ENCODE data around the gene PPARD.
A peak's percentile ranks its signal among the peaks of the same experiment; 100 is the strongest.
"Not testable (repeated sequence)": the region's sequence is repeated elsewhere in the genome, so short reads cannot be mapped to it uniquely, and the experiment has no call there.

Gene PPARD

GRCh38 chr6:35388030-35388429, 45.7 kb downstream of the PPARD start:
- DNase-seq = no peak

- no peak for DNase-seq
These were observed 46.5 kb downstream of the PPARD start for GRCh38 chr6:35388772-35389352.

GRCh38 chr6:35389386-35389785, 47.0 kb downstream of the PPARD start:
- DNase-seq = not testable (repeated sequence)

GRCh38 chr6:35391240-35391968, 49.0 kb downstream of the PPARD start:
- DNase-seq = no peak

- peak; percentile 69 for DNase-seq
These were observed 49.8 kb downstream of the PPARD start for GRCh38 chr6:35392111-35392702.

- no peak for DNase-seq
These were observed 50.7 kb downstream of the PPARD start for GRCh38 chr6:35392773-35393672.

- DNase-seq = no peak
These were observed 54.6 kb downstream of the PPARD start for GRCh38 chr6:35396991-35397390.

- no peak for DNase-seq
These were observed 55.6 kb downstream of the PPARD start for GRCh38 chr6:35397806-35398418.

- no peak for DNase-seq
These were observed 56.2 kb downstream of the PPARD start for GRCh38 chr6:35398526-35398925.

- no peak for DNase-seq
These were observed 57.8 kb downstream of the PPARD start for GRCh38 chr6:35400111-35400510.

GRCh38 chr6:35400901-35401311, 58.5 kb downstream of the PPARD start:
- no peak for DNase-seq

GRCh38 chr6:35401514-35401913, 59.2 kb downstream of the PPARD start:
- no peak for DNase-seq

GRCh38 chr6:35402136-35402855, 59.9 kb downstream of the PPARD start:
- no peak for DNase-seq

GRCh38 chr6:35402856-35403191, 60.5 kb downstream of the PPARD start:
- DNase-seq = no peak

- DNase-seq = no peak
These were observed 61.4 kb downstream of the PPARD start for GRCh38 chr6:35403544-35404442.

- DNase-seq = no peak
These were observed 64.5 kb downstream of the PPARD start for GRCh38 chr6:35406711-35407485.

GRCh38 chr6:35409245-35409644, 66.9 kb downstream of the PPARD start:
- DNase-seq = no peak

GRCh38 chr6:35410131-35410530, 67.8 kb downstream of the PPARD start:
- DNase-seq = no peak

- no peak for DNase-seq
These were observed 68.7 kb downstream of the PPARD start for GRCh38 chr6:35411066-35411465.

- DNase-seq = no peak
These were observed 69.7 kb downstream of the PPARD start for GRCh38 chr6:35412102-35412501.

All from NCI-H2029 (cell line).